Chondrocyte (in vitro differentiated cells): Measurements from ENCODE around the gene COX10. TPM values are rescaled to one million over a fixed set of nuclear protein-coding genes. Genes with fewer than 3 reads are reported as not detected.

Source experiments
- DNase-seq: peaks from one replicate; pipeline ENCODE4 v3.0.0; 2021; ENCODE audit warnings: mixed read lengths, low spot score
- H3K27ac Mint-ChIP-seq: one replicate; pipeline ENCODE4 v1.8.0; 2021; ENCODE audit warnings: mild to moderate bottlenecking, moderate library complexity, mixed read lengths; ENCODE audit not compliant: unreplicated experiment
- H3K27me3 Mint-ChIP-seq: 2 replicates; pipeline ENCODE4 v1.8.0; 2021; ENCODE audit warnings: low read depth, mixed read lengths
- H3K36me3 Mint-ChIP-seq: 2 replicates; pipeline ENCODE4 v1.8.0; 2021; ENCODE audit warnings: low read depth, mixed read lengths
- H3K4me1 Mint-ChIP-seq: 2 replicates; pipeline ENCODE4 v1.8.0; 2021; ENCODE audit warnings: low read depth, mild to moderate bottlenecking, mixed read lengths
- H3K4me3 Mint-ChIP-seq: one replicate; pipeline ENCODE4 v1.8.0; 2021; ENCODE audit warnings: mild to moderate bottlenecking, moderate library complexity, mixed read lengths; ENCODE audit not compliant: unreplicated experiment
- H3K9me3 Mint-ChIP-seq: 2 replicates; pipeline ENCODE4 v1.8.0; 2021; ENCODE audit warnings: low read depth, mixed read lengths
- total RNA-seq: library from RNA; stranded (reverse); gene quantifications from 3 replicates; pipeline ENCODE4 v1.2.1, GENCODE V29; 2021
- TF ChIP-seq, protein P1 (sequence below): fragments of 200-600 bp; sonication (generic); IDR thresholded peaks from 2 replicates; pipeline ENCODE4 v1.5.0; 2021; ENCODE audit warnings: antibody characterized with exemption, mild to moderate bottlenecking, moderate library complexity

COX10 gene
- total RNA-seq, 1 donor from 2014 or later = 12.6 TPM

DNA sequence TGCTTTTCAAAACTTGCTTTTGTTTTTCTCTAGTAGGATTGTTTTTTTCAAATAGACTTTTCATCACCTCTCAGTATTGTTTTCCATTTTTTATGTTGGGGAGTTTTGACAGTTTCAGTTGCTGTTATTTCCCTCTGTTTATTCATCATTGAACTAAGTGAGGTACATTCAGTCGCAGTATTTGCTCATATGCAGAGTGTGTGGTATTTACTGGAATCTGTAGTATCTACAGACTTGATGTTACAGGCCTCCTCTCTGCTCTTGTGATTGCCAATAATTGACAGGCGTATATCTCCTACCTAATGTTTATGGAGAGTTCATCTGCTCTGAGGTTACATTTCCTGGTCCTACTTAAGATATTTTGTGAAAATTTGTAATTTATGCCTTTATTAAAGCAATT lies 49.6 kb downstream of the COX10 start:
- TF ChIP-seq, protein P1, sequence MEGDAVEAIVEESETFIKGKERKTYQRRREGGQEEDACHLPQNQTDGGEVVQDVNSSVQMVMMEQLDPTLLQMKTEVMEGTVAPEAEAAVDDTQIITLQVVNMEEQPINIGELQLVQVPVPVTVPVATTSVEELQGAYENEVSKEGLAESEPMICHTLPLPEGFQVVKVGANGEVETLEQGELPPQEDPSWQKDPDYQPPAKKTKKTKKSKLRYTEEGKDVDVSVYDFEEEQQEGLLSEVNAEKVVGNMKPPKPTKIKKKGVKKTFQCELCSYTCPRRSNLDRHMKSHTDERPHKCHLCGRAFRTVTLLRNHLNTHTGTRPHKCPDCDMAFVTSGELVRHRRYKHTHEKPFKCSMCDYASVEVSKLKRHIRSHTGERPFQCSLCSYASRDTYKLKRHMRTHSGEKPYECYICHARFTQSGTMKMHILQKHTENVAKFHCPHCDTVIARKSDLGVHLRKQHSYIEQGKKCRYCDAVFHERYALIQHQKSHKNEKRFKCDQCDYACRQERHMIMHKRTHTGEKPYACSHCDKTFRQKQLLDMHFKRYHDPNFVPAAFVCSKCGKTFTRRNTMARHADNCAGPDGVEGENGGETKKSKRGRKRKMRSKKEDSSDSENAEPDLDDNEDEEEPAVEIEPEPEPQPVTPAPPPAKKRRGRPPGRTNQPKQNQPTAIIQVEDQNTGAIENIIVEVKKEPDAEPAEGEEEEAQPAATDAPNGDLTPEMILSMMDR = no peak
- no peaks in the 10 kb centered on the region for H3K4me1 Mint-ChIP-seq
- no peak overlapping the region for H3K27ac Mint-ChIP-seq
- no peak overlapping the region for H3K4me3 Mint-ChIP-seq
- H3K27me3 Mint-ChIP-seq = no peaks in the 10 kb centered on the region
- DNase-seq = no peak
- peaks cover 2% of the 10 kb centered on the region for H3K36me3 Mint-ChIP-seq
- H3K9me3 Mint-ChIP-seq = peaks cover 6% of the 10 kb centered on the region

DNA sequence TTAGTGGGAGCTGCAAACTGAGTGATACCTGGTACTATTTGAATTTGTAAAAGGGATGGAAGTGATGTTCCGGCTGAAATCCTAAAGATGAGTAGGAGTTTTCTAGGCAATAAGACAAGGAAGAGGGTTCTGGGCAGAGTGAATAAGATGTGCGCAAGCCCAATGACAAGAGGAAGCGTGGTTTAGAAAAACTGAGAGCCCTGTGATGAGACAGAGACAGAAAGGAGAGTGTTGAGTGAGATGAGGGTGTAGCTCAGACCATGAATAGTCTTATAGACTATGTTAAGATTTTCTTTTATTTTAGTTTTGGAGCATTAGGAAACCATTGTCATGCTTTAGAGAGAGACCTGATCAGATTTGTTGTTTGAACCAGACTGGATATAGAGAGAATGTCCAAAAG lies 50.2 kb downstream of the COX10 start:
- TF ChIP-seq, protein P1 = no peak
- Mint-ChIP-seq H3K9me3 (peaks cover 6% of the 10 kb centered on the region), H3K4me1 (no peaks in the 10 kb centered on the region), H3K4me3 (no peak overlapping the region), H3K27ac (no peak overlapping the region), H3K36me3 (peaks cover 2% of the 10 kb centered on the region), H3K27me3 (no peaks in the 10 kb centered on the region)
- no peak for DNase-seq

DNA sequence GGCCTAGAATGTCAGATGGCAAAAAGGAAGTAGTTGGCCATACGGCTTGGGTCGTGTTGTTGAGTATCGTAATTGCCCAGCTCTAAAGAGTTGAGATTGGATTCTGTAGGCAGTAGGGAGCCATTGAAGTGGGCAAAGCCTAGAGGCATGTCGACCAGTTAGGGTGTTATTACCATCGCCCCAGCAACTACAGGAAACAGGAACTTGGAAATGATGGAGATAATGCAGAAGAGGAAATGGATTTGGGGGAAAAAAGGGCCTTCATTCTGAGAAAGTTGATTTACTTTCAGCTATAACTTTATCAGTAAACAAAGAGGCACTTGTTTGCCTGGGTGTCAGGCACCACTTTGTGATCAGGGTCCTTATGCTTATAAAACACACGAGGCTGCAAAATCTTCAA lies 52.6 kb downstream of the COX10 start:
- no peaks in the 10 kb centered on the region for H3K9me3 Mint-ChIP-seq
- no peaks in the 10 kb centered on the region for H3K4me1 Mint-ChIP-seq
- DNase-seq = no peak
- H3K27me3 Mint-ChIP-seq = no peaks in the 10 kb centered on the region
- no peak overlapping the region for H3K27ac Mint-ChIP-seq
- H3K36me3 Mint-ChIP-seq = no peaks in the 10 kb centered on the region
- TF ChIP-seq, protein P1 = no peak
- no peak overlapping the region for H3K4me3 Mint-ChIP-seq

DNA sequence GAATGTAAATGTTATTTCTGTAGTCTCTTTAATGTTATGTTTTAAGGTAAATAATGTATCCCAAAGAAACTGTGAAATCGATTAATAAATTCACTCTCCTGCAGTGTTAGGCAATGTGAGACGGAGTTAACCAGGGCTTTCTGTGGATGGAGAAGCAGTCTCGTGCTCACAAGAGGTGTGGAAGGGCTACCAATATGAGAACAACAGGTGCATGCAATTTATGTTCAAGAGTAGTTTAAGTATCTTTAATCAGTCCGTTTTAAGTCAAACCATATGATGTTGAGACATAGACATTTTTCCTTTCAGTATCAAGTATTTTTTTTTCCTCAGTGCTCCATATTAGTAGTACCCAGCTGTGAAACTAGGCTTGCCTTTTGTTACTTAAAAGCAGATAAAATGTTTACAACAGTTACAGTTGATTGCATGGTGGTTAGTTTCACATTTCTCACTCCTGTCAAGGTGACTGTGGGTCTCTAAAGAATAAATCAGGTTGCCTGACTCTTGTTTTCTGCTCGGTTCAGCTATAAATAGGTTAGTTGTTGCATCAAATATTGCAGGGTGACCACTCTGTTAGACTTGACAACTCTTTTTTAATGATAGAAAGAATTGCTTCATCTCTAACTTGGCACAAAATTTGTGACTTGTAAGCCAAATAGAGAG lies 54.4 kb downstream of the COX10 start:
- no peak overlapping the region for H3K4me3 Mint-ChIP-seq
- no peaks in the 10 kb centered on the region for H3K4me1 Mint-ChIP-seq
- no peak overlapping the region for H3K27ac Mint-ChIP-seq
- TF ChIP-seq, protein P1 = no peak
- no peaks in the 10 kb centered on the region for H3K27me3 Mint-ChIP-seq
- no peak for DNase-seq
- H3K9me3 Mint-ChIP-seq = no peaks in the 10 kb centered on the region
- no peaks in the 10 kb centered on the region for H3K36me3 Mint-ChIP-seq

DNA sequence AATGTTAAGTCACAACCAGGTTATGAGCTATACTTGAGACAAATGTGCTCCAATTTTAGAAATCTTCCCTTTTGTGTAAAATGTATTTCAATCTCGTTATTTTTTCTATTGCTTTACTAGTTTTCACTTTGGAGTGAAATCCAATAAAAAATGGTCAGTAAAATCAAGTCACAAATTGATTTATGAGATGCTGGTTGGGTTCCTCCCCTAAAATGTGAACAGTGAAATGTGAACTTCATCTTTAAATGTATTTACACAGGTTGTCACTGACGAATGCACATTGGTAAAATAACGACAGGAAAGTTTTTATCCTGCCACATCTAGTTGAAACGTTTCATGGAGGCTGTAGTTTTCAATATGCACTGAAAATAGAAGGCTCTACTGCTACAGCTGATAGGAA lies 55.5 kb downstream of the COX10 start:
- no peak overlapping the region for H3K27ac Mint-ChIP-seq
- no peaks in the 10 kb centered on the region for H3K27me3 Mint-ChIP-seq
- peaks cover 3% of the 10 kb centered on the region for H3K4me1 Mint-ChIP-seq
- DNase-seq = no peak
- H3K9me3 Mint-ChIP-seq = no peaks in the 10 kb centered on the region
- H3K4me3 Mint-ChIP-seq = no peak overlapping the region
- TF ChIP-seq, protein P1 = no peak
- no peaks in the 10 kb centered on the region for H3K36me3 Mint-ChIP-seq
